GM12878 (cell line): ENCODE measurements around the gene CIAPIN1.

Source experiments
- CBFB ChIP-seq: IDR thresholded peaks from 2 replicates; pipeline ENCODE4 v1.6.1; 2016; ENCODE audit warnings: antibody characterized with exemption, low read depth
- CTCF ChIP-seq, 3 experiments: IDR thresholded peaks in 2 of 3; conservative IDR thresholded peaks in 1 of 3; 2 replicates each; pipeline ENCODE4 v1.5.1; 2011; ENCODE audit warnings: low read depth in 3 of 3, low read length in 3 of 3, mild to moderate bottlenecking in 3 of 3, control low read depth in 2 of 3, moderate library complexity in 2 of 3, inconsistent platforms in 1 of 3, mixed read lengths in 1 of 3; ENCODE audit not compliant: control insufficient read depth in 2 of 3, insufficient read depth in 1 of 3; ENCODE audit errors: extremely low read depth in 1 of 3
- ESRRA ChIP-seq: IDR thresholded peaks from 2 replicates; pipeline ENCODE4 v1.6.1; 2012; ENCODE audit warnings: mild to moderate bottlenecking, low read length, improper control_type of control experiment
- POLR2AphosphoS2 ChIP-seq: IDR thresholded peaks from 2 replicates; pipeline ENCODE4 v1.6.1; 2011; ENCODE audit warnings: low read depth, mild to moderate bottlenecking, low read length, improper control_type of control experiment, moderate library complexity
- POLR2AphosphoS5 ChIP-seq: IDR thresholded peaks from 2 replicates; pipeline ENCODE4 v1.6.1; 2011; ENCODE audit warnings: mild to moderate bottlenecking, low read length, inconsistent platforms

- TF ChIP-seq POLR2AphosphoS2: no peak
- no peak for TF ChIP-seq POLR2AphosphoS5
- no peak for TF ChIP-seq ESRRA
- no peak for TF ChIP-seq CTCF (IDR thresholded peaks at IDR 0.05 in 2 of 3, conservative IDR thresholded peaks at IDR 0.05 in 1 of 3; ENCODE audit: control insufficient read depth in 2 of 3, extremely low read depth in 1 of 3, insufficient read depth in 1 of 3, low read depth in 3 of 3, low read length in 3 of 3)
- TF ChIP-seq CBFB: no peak
Measured at GRCh38 chr16:57489229-57489628, 42.0 kb upstream of the CIAPIN1 start.
